ENCODE results near the gene CERK.

CERK gene

DNA sequence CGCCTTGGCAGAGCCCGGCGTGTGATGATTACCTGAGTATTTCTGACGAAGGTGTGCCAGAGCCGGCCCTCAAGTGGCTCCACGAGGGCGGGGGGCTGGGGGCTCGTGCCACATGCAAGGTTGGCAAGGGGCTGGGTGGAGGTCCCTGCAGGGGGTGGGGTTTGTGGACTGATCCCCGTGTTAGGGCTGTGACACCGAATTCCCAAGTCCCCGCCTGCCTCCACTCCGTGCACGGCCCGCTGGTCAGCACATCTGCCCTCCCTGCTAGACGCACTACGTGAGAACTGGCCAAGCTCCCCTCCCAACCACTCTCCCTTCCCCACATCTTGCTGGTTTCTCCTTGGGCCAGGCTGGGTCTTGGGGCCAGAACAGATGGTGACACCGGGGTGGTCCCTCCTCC is 83.6 kb downstream of the CERK start:
- TF ChIP-seq, protein P1, sequence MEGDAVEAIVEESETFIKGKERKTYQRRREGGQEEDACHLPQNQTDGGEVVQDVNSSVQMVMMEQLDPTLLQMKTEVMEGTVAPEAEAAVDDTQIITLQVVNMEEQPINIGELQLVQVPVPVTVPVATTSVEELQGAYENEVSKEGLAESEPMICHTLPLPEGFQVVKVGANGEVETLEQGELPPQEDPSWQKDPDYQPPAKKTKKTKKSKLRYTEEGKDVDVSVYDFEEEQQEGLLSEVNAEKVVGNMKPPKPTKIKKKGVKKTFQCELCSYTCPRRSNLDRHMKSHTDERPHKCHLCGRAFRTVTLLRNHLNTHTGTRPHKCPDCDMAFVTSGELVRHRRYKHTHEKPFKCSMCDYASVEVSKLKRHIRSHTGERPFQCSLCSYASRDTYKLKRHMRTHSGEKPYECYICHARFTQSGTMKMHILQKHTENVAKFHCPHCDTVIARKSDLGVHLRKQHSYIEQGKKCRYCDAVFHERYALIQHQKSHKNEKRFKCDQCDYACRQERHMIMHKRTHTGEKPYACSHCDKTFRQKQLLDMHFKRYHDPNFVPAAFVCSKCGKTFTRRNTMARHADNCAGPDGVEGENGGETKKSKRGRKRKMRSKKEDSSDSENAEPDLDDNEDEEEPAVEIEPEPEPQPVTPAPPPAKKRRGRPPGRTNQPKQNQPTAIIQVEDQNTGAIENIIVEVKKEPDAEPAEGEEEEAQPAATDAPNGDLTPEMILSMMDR (IDR thresholded peaks at IDR 0.05), result no peak

GRCh38 chr22:46653596-46653995 is 84.5 kb downstream of the CERK start:
- TF ChIP-seq, protein P1 (IDR thresholded peaks at IDR 0.05), result no peak

GRCh38 chr22:46652847-46653331 is 85.2 kb downstream of the CERK start:
- TF ChIP-seq, protein P1 (IDR thresholded peaks at IDR 0.05), result no peak

DNA sequence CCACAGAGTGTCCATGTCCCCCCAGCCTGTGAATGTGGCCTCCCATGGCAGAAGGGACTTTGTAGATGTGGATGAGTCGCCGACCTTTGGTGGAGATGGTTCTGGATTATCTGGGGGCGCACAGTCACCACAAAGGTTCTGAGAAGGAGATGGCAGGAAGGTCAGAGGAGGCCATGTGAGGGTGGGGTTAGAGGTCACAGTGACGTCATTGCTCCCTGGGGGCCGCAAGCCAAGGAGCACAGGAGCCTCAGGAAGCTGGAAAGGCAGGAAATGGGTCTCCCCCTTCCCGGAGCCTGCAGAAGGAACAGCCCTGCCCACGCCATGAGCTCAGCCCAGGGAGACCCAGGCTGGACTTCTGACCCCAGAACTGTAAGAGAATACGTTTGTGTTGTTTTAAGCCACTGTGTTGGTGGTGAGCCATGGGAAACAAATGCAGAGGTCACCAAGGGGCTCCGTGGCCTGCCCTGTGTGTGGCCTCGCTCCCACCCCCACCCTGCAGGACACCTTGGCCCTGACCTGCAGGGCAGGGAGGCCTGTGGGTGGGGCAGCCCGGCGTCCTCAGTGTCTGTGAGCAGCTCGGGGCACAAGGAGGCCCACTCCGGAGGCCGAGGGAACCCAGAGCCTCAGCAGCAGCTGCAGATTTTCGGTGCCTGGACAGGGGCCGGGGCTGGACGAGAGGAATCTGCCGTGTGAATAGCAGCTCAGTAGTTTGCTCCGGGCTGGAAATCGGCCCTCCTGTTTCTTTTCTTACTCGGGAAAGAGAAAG is 85.8 kb downstream of the CERK start:
- TF ChIP-seq, protein P1 (IDR thresholded peaks at IDR 0.05), result no peak

- TF ChIP-seq, protein P1 (IDR thresholded peaks at IDR 0.05), result no peak
Measured at GRCh38 chr22:46651316-46651715, 86.7 kb downstream of the CERK start.

DNA sequence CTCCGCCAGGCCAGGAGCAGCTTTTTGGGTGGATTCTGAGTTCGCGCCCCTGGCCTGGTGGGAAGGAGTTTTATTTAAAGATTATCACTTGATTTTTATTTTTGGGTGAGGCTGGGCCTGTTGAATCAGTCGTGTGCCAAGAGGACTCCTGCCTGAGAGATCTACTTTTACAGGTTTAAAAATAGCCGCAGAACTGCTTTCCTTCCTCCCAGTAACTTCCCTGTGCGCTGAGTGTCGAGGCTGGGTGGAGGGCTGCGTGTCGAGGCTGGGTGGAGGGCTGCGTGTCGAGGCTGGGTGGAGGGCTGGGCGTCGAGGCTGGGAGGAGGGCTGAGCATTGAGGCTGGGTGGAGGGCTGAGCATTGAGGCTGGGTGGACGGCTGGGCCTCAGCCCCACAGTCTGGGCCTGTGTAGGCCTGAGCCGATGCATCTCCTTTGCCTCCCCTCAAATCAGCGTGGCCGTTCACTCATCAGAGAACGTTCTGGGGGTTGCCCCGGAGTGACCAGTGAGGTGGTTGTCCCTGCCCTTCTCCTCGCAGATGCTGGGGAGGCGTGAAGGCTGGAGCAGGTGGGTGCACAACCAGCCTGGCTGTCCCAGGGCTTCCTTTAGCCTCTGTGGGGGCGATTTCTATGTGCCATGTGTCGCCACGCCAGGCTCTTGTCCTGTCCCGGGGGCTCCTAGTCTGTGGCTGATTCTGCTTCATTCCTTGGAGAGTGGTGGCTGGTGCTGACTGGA is 87.8 kb downstream of the CERK start:
- TF ChIP-seq, protein P1 (IDR thresholded peaks at IDR 0.05), result no peak

GRCh38 chr22:46649141-46650077 is 88.6 kb downstream of the CERK start:
- TF ChIP-seq, protein P1 (IDR thresholded peaks at IDR 0.05), result no peak
